Pancreas (tissue), 10 donors: ENCODE results near the gene CIDEA. TPM values are rescaled to one million over a fixed set of nuclear protein-coding genes. Genes with fewer than 3 reads are reported as not detected.
A peak's percentile ranks its signal among the peaks of the same experiment; 100 is the strongest.

Experiments
- ATAC-seq, 4 donors: fragments of 200-7000 bp; cut with Tn5 transposase; one replicate each; pipeline versions ENCODE4 v1.8.0 to v1.9.1; 2020; ENCODE audit warnings: mild to moderate bottlenecking in 4 of 4, moderate library complexity in 4 of 4
- DNase-seq, 6 donors: peaks; one replicate each; pipeline ENCODE4 v3.0.0-alpha.2; 2020
- FAIRE-seq: peaks from 2 replicates; lab custom pipeline; 2012; peaks lifted over from hg19 to GRCh38; lab: Jason Lieb, UNC
- H3K27ac ChIP-seq, 4 donors: fragments of 200-600 bp; sonication (generic); 1 replicate in 3 of 4; 2 replicates in 1 of 4; pipeline versions ENCODE4 v1.5.0 to v1.8.0; 2020
- H3K27me3 ChIP-seq, 4 donors: fragments of 200-600 bp; one replicate each; pipeline ENCODE4 v1.8.0; 2021
- H3K36me3 ChIP-seq, 3 donors: fragments of 200-600 bp; sonication (generic) in 1 of 3; one replicate each; pipeline versions ENCODE4 v1.5.0 to v1.8.0; 2020 to 2021
- H3K4me1 ChIP-seq, 3 donors: fragments of 200-600 bp; one replicate each; pipeline ENCODE4 v1.8.0; 2021
- H3K4me3 ChIP-seq, 4 donors: fragments of 200-600 bp; sonication (generic) in 2 of 4; one replicate each; pipeline versions ENCODE4 v1.5.0 to v1.8.0; 2020 to 2021
- H3K9me3 ChIP-seq, 4 donors: fragments of 200-600 bp; one replicate each; pipeline ENCODE4 v1.8.0; 2021
- WGBS, 2 donors: extraction: QIAGEN DNeasy Blood & Tissue Kit; methylation state at CpG; one replicate each; pipeline ENCODE4 v1.1.7; 2013; 5-methylcytosine and 5-hydroxymethylcytosine counted together
- intact Hi-C, 3 donors: fragments of 100-400 bp; cut with DNase I; formaldehyde crosslinking; loops; one replicate each; pipeline versions ENCODE4 v1.11.1 to v1.14.2; 2022
- polyA plus RNA-seq, 2 donors: library from polyadenylated mRNA; stranded (reverse); fragments of 200-250 nt; gene quantifications; one replicate each; pipeline ENCODE4 v1.2.3, GENCODE V29; 2013
- total RNA-seq, 6 donors: library from RNA; stranded (reverse); fragmentation: NEBNext Ultra II Directional in 4 of 6; extraction: Animal tissue kit (Norgen Biotek cat#: 25700) in 4 of 6; gene quantifications; one replicate each; pipeline versions ENCODE4 v1.2.1 to v1.2.4, GENCODE V29; 2021 to 2023
- TF ChIP-seq, protein P1 (sequence below), 4 donors: fragments of 200-600 bp; sonication (generic) in 3 of 4; IDR thresholded peaks; one replicate each; pipeline versions ENCODE4 v1.5.0 to v1.8.0; 2021; ENCODE audit warnings: antibody characterized with exemption in 4 of 4
- donor health status: healthy with polysubstance abuse.
- donor health status: DM: no; HTN: no; CAD: no; lungs with moderate emphysema.
- donor health status: DM: no; HTN: no; CAD: no.
- donor health status: control.
- donor health status: control.
- donor health status: Bipolar disorder and iron deficiency.
- donor health status: DM: yes; HTN: yes; CAD: no.
- donor health status: DM: no; HTN: no; CAD: no.
- donor health status: DM: no; HTN: no; CAD: no.
- donor health status: DM: yes; HTN: yes; CAD: no.

CIDEA gene
- total and polyA plus RNA-seq, 8 donors, result 0.35 to 3.5 (median 0.64) TPM; not detected in 5

DNA sequence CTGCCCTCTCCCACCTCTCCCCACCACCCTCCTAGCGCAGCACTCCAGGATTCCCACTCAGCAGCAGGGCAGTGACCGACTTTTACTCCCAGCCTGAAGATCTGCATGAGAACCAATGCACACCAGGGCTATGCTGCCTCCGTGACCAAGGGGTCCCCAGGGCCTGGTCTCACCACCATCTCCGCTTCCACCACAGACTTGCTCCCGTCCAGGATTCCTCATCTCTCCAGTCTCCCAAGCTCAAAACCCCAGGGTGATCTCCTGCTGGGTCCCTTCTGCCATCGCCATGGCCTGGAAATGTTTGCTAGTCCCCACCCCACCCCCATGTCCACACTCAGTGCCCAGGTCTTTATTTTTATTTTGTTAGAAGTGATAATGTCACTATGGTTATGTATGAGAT, 2.1 kb upstream of the CIDEA start:
- intact Hi-C loops, result loop anchor here in 1 of 3 donors (5.0 kb wide), 1 partner anchor 50 kb away; no protein-coding TSS in a partner anchor
- H3K27ac ChIP-seq, result no peak overlapping the region
- H3K27me3 ChIP-seq, result peaks cover 0 to 4% (median 0%) of the 10 kb centered on the region in 4 donors
- H3K4me3 ChIP-seq, result no peak overlapping the region
- H3K9me3 ChIP-seq, result no peaks in the 10 kb centered on the region
- no peaks in the 10 kb centered on the region for H3K36me3 ChIP-seq
- TF ChIP-seq, protein P1, sequence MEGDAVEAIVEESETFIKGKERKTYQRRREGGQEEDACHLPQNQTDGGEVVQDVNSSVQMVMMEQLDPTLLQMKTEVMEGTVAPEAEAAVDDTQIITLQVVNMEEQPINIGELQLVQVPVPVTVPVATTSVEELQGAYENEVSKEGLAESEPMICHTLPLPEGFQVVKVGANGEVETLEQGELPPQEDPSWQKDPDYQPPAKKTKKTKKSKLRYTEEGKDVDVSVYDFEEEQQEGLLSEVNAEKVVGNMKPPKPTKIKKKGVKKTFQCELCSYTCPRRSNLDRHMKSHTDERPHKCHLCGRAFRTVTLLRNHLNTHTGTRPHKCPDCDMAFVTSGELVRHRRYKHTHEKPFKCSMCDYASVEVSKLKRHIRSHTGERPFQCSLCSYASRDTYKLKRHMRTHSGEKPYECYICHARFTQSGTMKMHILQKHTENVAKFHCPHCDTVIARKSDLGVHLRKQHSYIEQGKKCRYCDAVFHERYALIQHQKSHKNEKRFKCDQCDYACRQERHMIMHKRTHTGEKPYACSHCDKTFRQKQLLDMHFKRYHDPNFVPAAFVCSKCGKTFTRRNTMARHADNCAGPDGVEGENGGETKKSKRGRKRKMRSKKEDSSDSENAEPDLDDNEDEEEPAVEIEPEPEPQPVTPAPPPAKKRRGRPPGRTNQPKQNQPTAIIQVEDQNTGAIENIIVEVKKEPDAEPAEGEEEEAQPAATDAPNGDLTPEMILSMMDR (IDR thresholded peaks at IDR 0.05), result no peak
- no peak for DNase-seq
- 86% methylated on average over 6 of the region's 6 CpGs for WGBS, 2 donors
- H3K4me1 ChIP-seq, result peaks cover 0 to 7% (median 0%) of the 10 kb centered on the region in 3 donors
- no peak for ATAC-seq
- no peak for FAIRE-seq

DNA sequence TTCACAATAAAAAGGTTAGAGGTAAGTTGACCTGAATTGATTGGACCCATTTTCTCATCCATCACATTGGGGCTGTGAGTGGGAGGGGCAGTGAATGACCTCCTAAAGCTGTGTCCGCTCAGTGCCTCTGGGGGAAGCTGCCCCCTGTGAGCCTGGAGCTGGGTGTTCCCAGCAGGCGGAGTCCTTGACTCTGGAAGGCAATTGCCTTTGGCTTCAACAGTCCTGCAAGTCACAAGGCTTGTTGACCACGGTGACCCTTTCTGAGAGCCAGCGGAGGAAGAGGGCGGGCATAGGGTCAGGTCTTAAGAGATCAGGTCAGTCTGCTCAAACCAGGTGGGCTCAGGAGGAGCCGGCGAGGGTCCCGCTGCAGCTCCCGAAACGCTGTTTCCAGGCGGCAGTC, 1.1 kb upstream of the CIDEA start:
- Histone ChIP-seq H3K36me3 (no peaks in the 10 kb centered on the region), H3K4me1 (peaks cover 0 to 7% (median 0%) of the 10 kb centered on the region in 3 donors), H3K27me3 (peaks cover 0 to 4% (median 0%) of the 10 kb centered on the region in 4 donors), H3K4me3 (no peak overlapping the region), H3K27ac (no peak overlapping the region), H3K9me3 (no peaks in the 10 kb centered on the region)
- WGBS, 2 donors, result 31 to 34% methylated on average over 11 of the region's 11 CpGs
- DNase-seq (no peak), ATAC-seq (no peak), FAIRE-seq (no peak)
- intact Hi-C loops, result loop anchor here in 1 of 3 donors (5.0 kb wide), 1 partner anchor 49 kb away; no protein-coding TSS in a partner anchor
- TF ChIP-seq, protein P1 (IDR thresholded peaks at IDR 0.05), result no peak

GRCh38 chr18:12253663-12254135, 462 bp upstream of the CIDEA start:
- 2 to 3% methylated on average over 20 of the region's 20 CpGs for WGBS, 2 donors
- H3K36me3 ChIP-seq, result no peaks in the 10 kb centered on the region
- H3K9me3 ChIP-seq, result no peaks in the 10 kb centered on the region
- intact Hi-C loops, result loop anchor here in 1 of 3 donors (5.0 kb wide), 1 partner anchor 49 kb away; no protein-coding TSS in a partner anchor
- peak overlapping the region in 3 of 4 donors; percentile 7 to 43 (median 25) for H3K4me3 ChIP-seq
- no peak overlapping the region for H3K27ac ChIP-seq
- FAIRE-seq (no peak), ATAC-seq (peak; percentile 75 to 88 (median 82)), DNase-seq (peak in 5 of 6 donors; percentile 25 to 81 (median 56))
- TF ChIP-seq, protein P1 (IDR thresholded peaks at IDR 0.05), result no peak
- H3K27me3 ChIP-seq, result peaks cover 0 to 4% (median 0%) of the 10 kb centered on the region in 4 donors
- peaks cover 0 to 7% (median 0%) of the 10 kb centered on the region in 3 donors for H3K4me1 ChIP-seq

GRCh38 chr18:12254820-12255511, 805 bp downstream of the CIDEA start:
- 50 to 55% methylated on average over 38 of the region's 38 CpGs for WGBS, 2 donors
- Histone ChIP-seq H3K4me1 (peaks cover 0 to 7% (median 0%) of the 10 kb centered on the region in 3 donors), H3K4me3 (no peak overlapping the region), H3K36me3 (no peaks in the 10 kb centered on the region), H3K27ac (no peak overlapping the region), H3K9me3 (no peaks in the 10 kb centered on the region), H3K27me3 (peaks cover 0 to 4% (median 0%) of the 10 kb centered on the region in 4 donors)
- DNase-seq (no peak), FAIRE-seq (no peak), ATAC-seq (no peak)
- intact Hi-C loops, result loop anchor here in 1 of 3 donors (5.0 kb wide), 1 partner anchor 47 kb away; no protein-coding TSS in a partner anchor
- TF ChIP-seq, protein P1 (IDR thresholded peaks at IDR 0.05), result no peak
